LoVo (cell line): ENCODE measurements around the gene DCPS.
"Not testable (repeated sequence)": the region's sequence is repeated elsewhere in the genome, so short reads cannot be mapped to it uniquely, and the experiment has no call there.

ENCODE experiments used
- DNase-seq: peaks from one replicate; pipeline ENCODE4 v3.0.0-alpha.2; 2016; ENCODE audit warnings: low spot score

Gene DCPS

DNA sequence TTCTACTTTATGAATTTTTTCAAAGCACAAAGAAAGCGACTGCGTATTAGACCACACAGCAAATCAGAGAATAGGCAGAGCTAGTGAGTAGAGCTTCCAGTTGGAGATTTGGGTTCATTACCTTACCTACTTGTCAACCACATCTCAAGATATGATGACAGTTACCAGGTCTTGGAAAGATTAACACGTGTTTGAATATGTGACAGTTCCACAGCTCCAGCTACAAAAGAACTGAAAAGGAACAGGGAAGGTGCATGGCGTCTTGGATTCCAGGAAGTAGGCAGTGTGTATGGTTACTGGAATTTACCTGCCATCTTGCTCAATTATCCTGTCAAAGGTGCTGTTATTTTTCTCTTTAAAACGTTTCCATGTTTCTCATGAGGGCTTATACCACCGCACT is 15.6 kb upstream of the DCPS start:
- no peak for DNase-seq

DNA sequence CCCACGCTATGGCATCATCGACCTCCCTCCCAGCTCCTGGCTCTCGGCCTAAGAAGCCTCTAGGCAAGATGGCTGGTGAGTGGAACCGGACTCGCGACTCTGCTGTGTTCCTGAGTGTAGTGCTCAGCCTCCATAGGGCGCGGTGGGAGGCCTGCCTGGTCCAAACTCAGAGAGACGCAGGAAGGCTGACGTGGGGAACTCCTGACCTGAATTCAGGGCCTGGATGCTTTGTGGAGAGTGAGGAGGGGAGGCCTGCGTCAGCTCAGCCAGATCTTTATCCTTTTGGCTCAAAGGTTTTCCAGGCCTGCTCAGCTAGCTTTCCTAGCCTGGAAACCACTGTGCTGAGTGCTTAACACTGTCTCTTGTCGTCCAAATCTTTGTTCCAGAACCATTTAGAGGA is 13.0 kb upstream of the DCPS start:
- DNase-seq: no peak

DNA sequence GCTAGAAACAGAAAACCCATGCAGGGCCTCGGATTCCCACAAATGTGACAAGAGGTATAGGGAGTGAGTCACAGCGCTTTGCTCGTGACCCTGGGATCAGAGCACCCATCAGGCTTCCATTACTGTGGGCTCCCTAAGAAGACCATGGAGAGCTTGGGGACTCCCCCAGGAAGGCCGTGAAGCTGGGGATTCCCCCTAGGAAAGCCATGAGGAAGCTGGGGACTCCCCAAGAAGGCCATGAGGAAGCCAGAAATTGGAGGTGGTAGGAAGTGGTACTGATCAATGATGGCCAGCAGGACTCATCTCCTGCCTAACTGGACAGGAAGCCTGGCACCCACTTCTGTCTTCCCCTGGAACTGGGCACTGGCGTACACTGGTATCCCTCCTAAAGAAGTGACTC is 10.1 kb upstream of the DCPS start:
- no peak for DNase-seq

DNA sequence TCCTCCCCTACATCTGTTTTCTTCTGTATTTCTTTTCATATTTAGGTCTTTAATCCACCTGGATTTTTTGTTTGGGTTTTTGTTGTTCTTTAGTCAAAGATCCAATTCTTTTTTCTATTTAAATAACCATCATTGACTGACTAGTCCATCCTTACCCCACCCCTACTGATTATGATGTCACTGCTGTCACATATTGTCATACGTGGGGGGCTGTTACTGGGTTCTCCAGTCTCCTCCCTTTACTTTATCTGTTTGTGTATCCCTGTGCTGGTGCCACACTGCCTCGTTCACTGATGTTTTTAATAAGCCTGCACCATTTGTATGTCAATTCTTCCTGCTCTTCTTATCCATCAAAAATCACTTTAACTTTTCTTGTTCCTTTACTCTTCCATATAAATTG is 6.9 kb upstream of the DCPS start:
- no peak for DNase-seq

DNA sequence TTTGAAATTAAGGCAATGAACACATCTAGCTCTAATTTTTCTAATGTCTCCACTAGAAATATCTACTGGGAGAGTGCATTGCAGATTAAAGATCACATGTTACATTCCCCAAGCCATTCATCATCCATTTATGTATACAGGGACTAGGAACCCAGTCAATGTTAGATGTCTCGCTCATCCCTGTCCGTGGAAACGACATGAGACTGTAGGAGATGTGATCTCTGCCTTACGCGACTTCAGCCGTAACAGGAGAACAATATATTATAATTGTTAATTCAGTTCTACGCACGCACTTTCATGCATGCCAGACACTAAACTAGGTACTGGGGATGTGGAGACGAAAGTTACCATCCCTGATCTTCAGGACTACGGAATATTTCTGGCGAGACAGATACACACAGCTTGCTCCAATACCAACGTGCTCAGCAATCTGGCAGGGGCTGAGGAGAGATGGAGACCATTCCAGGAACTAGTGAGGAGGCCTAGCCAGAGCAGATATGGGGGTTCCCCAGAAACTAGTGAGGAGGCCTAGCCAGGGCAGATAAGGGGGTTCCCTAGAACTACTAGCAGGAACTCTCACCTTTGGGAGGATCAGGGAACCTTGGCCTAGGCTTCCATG is 706 bp downstream of the DCPS start:
- no peak for DNase-seq

DNA sequence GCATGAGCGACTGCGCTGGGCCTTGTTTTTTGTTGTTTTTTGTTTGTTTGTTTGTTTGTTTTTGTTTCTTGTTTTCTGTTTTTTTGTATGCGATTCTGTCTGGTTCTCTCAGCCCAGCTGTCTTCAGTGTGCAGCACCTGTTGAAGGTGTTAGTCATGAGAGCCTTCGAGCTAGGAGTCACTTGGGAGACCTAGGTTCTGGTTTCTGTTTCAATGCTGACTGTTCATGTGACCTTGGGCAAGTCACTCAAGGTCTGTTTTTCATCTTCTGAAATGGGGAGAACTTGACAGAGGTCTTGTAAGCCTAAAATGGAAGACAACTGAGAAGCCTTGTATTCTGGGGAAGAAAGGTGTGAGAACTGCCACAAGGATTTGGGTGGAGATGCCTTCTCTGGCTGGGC is 1.8 kb downstream of the DCPS start:
- DNase-seq: no peak

DNA sequence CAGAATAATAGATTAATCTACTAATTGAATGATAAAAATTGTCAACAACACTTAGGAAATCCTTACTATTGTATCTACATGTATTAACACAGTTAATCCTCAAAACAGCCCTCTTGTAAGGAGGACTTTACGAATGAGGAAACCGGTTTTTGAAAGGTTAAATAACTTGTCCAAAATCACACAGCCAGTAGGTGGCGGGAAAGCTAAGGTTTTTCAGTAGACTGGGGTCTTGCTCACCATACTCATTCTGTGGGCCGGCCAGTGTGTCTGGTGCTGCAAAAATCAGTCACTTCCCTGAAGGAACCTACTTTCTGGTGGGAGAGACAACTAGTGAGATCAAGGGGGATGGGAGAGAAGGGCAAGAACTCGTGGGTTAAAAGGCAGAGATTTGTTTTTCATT is 3.8 kb downstream of the DCPS start:
- DNase-seq: no peak

DNA sequence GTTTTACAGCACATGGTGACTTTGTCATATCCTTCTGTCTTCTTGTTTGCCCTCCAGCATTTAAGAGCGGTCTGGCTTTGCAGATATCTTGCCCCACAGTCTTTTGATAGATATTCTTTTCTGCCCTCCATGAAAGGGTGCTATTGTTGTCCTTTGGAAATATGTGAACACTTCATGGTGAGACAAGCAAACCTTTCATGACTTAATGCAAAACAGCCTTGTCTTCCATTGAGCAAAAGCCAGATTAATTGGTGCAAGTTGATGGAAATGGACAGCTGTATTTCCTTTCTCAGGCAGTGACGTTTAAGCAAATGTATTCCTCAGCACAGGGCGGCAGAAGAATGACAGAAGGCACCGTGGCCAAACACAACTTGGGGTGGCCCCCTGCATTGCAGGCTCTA is 4.4 kb downstream of the DCPS start:
- DNase-seq: no peak

DNA sequence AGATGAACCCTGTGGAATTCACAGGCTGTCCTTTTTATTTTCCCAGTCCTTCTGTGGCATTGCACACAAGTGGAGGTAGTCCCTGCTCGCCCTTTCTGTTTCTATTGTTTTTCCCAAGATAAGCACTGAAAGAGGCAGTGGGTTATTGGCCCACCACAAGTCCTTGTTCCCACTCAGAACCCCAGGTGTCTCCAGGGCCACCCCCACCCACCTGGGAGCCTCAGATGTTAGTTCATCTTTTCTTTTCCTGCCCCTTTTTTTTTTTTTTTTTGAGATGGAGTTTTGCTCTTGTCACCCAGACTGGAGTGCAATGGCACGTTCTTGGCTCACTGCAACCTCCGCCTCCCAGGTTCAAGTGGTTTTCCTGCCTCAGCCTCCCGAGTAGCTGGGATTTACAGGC is 4.9 kb downstream of the DCPS start:
- DNase-seq: not testable (repeated sequence)

DNA sequence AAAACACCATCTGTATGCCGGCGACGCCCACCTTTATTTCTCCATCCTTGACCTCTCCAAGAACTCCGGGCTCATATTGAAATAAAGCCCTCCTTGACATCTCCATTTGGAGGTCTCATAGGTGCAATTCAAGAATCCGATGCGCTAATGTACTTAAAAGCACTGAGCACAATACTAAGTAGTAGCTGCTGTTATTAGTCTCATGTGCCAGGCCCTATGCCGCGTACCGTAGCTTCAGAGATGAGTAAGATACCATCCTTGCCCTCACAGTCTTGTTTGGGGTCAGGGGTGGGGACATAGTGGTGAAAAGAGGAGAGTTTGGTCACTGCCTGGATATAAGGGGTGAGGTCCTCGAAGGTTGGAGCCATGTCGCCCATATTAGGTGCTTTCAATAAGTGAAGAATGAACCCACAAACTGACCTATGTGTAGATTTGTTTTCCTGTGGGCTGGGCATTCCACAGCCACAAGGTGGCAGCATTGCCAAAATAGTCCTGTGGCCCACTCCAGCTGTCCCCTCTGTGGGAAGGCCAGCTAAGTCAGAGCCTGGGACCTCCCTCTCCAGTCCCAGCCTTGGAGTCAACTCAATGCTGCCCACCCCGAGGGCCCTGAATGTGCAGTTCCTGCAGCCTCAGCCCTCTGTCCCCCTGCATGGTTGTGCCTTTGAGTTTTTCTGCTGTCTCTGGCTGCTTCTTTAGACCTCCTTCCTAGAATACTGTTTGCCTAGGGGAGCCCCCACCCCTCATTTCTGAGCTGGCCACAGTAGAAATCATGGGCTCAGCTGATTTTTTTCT is 6.5 kb downstream of the DCPS start:
- DNase-seq: peak; percentile 55

DNA sequence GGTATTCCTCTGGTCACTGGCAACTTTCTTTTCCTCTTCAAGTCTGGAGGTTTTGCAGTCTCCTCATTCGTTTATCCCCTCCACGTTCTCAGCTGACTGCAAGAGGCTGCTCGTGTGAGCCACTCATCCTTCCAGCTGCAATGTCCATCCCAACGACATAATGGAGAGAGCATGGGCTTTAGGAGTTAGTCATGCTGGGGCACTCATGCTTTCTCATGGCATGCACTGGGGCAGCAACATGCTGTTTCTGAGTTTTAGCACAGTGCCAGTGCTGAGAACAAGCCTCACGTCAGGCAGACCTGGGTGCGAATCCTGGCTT is 7.1 kb downstream of the DCPS start:
- no peak for DNase-seq

DNA sequence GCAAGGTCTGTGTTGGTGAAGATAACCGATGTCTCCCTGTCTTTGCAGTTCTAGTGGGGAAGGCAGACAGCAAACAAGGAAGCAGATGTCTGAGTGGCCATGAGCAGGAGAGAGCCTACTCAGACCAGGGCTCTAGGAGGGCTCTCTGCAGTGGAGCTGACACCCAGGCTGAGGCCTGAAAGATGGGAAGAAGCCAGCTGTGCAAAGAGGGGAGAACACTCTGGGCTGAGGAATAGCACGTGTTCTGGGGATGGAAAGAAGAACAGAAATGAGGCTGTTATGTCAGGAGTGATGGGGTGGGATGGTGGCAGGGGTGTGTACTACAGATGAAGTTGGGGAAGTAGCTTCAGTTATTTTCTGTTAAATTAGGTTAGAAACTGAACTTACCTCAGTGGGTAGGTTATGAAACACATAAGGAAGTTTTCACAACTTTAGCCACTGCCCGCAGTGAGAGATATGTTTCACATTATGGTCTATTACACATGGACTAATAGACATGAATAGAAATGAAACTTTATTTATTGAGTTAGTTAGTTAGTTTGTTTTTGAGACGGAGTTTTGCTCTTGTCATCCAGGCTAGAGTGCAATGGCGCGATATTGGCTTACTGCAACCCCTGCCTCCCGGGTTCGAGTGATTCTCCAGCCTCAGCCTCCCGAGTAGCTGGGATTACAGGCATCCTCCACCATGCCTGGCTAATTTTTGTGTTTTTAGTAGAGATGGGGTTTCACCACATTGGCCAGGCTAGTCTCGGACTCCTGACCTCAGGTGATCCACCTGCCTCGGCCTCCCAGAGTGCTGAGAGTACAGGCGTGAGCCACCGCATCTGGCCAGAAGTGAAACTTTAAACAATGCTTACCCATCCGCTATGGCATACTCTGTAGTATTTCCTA is 7.8 kb downstream of the DCPS start:
- DNase-seq: no peak

DNA sequence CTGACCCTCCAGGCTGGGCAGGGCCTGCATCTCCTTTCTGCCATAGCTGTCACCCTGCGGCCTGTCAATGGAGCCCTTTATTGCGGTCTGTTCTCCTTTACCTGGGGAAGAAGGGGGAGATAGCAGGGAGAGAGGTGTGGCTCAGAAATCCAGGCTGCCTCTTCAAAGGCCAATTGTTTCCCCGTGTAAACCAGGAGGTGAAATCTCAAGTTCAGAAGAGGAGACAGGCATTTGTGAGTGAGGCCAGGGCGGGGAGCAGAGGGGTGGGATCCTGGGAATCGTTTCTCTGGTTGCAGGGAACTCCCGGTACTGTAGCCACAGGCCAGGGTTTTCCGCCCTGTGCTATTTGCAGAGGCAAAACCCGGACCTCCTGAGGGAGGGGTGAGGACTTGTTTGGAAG is 9.1 kb downstream of the DCPS start:
- DNase-seq: no peak

DNA sequence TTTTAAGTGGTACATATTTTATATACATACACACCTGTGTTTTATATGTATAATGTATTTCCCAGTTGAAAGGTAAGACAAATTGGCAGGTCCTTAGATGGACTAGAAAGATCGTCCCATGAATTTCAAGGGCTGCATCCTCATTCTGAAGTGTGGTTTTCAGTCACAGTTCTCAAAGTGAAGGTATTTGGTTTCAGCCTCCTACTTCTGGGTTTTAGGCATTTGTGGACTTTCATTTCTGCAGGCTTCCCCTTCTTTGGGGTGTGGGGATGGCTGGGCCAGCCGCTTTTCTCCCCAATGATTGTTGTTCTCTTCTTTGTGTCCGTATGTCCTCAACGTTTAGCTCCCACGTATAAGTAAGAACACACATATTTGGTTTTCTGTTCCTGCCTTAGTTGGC is 10.0 kb downstream of the DCPS start:
- DNase-seq: no peak

DNA sequence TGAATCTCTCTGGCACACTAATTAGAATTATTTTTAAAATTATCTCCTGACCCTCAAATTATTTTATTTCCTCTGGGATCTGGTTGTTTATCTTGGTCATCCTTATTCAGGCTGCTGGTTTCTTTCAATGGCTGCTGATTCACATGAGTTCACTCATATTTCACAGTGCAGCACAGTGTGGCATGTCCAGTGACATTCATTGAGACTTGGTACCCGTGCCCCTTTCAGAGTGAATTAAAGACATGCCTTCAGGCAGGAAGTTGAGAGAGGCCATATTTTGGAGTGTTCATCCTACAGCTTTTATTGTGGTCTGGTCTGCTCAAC is 13.5 kb downstream of the DCPS start:
- no peak for DNase-seq

DNA sequence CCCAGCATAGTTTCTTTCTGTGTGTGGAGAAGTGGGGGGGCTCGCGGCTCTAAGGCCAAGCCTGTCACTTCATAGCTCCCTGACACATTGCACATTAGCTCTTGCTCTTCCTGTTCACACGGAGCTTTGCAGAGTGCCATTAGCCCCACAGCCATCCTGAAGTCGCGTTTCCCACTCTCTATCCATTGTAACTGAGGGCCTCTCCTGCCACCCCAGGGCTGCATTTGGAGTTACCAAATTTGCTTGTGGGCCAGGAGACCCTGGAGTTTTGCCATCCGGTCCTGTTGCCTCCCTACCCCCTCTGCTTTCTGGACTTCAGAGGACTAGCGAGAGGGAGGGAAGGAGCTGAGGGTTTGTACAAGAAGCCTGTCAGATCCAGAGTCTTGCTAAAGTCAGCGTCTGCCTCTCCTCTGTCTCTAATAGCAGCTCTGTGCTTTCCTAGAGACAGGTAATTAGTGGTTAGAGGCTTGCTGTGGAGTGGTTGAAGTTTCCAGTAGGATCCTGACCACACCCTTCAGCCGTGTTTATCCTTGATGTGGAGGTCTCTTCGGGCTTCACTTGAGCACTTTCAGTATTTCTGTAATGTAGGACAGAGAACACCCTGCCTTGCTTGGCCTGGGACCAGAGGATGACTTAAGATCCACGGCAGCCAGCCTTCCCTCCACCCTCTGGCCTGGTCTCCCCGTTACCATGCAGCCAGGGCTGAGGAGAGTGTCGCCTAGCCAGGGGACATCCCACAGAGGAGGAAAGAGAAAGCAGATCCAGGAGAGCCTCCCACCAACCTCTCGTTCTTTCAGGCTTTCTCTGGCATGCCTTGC is 14.1 kb downstream of the DCPS start:
- peak; percentile 33 for DNase-seq

DNA sequence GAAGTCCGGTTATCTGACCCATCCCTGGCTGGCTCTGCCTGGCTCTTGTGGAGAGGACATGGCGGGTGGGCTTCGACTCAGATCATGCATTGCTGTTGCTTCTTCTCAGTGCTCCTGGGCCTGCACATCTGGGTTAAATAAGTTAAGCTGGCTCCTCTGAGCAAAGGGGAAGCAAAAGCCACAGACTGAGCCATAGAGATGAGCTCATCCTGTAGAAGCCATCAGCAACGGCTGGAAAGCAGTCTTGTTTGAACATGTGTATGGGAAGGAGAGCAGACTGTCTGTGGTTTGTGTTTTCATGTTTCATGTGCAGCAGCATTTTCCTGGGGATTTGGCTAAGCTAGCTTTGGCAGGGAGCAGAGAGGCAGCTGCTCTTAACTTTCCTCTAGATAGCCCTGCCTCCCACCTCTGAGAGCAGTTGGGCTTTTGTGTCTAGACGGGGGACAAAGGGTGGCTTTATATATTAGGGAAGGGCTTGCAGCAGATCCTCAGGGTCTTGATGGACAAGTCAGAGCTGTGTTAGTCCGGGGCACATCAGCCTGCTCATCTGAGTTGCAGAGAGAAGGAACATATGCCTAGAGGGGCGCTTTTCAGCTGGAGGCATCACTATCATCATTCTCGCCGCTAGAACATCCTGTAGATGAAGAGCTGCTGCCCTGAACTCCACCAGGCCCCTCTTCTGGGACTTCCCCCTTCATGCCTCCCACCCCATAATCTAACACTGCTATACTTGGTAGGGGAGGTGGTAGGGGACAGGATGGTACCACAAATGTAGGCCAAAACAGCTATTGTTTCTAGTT is 14.9 kb downstream of the DCPS start:
- DNase-seq: no peak

DNA sequence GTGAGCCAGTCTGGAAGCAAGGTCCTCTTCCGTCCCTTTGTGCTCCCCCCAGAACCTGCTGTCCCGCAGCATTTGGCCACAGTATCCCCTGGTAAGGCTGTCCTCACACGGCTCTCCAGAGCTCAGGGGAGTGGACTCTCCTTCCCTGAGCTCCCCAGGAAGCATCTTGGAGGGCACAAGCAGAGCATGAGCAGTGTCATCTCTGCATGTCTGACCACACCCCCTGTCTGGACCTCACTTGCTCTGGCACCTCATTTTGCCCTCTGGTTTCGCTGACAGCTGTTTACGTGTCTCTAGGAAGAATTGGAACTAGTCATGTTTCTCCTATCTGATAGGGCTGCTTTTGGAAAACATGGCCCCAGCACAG is 15.5 kb downstream of the DCPS start:
- no peak for DNase-seq

DNA sequence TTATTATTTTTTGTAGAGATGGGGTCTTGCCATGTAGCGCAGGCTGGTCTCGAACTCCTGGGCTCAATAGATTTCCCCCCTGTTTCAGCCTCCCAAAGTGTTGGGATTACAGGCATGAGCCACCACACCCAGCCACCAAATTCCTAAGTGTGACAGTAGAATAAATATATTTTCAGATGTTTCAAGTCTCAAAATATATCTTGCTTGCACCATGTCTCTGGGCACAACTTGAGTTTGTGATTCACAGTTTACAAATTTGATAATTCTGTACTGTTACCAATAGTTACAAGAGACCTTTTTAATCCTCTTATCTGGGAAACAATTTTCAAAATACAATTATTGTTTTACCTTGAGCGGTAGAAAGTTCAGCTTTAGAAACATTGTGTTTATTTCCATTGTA is 19.1 kb downstream of the DCPS start:
- DNase-seq: no peak

DNA sequence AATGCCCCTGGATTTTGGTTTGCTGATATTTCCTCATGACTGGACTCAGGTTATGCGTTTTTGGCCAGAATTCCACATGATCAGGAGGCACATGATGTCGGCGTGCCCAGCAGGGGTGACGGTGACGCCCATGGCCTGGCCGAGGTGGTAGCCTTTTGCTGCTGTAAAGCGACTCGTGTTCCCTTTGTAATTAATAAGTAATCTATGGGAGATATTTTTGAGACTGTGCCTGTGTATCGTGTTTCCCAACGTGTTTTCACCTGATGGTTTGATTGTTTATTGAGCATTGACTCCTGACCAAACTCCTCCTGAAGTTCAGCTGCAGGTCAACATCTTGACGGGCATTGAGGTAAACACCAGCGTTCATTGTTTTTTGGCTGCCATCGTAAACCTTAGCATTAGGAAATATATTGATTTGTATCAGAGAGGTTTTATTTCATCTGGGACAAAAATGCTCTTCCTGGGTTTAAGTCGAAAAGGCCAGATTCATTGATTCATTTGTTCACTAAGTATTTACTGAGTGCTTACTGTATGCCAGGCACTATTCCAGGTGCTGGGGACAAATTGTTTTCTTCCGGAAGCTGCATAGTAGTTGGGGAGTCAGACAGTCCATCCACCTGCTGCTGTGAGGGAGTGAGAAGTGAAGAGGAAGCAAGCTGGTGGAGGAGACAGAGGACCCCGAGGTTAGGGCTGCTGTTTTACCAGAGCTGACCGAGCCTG is 23.6 kb downstream of the DCPS start:
- no peak for DNase-seq

DNA sequence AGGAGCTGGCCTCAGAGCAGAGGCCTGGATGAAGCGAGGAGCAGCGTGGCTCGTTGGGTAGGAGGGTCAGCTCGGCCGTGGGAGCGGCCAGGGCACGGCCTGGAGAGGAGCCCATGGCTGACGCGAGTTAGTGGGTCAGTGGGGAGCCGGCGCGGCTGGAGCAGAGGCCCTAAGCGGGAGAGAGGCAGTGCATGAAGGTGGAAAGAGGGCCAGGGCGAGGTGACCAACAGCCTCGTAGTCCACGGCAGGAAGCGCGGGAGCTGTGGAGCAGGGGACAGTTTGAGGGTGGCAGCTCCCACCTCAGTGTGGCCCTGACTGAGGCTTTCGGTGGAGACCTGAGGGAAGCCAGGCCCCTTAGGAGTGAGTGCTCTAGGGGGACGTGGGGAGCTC is 24.1 kb downstream of the DCPS start:
- no peak for DNase-seq
